Stomach (tissue), 4 donors: ENCODE results near the gene CBLC.

Source experiments
- CTCF ChIP-seq, 7 experiments: fragments of 450-650 bp in 4 of 7; fragments of 200-600 bp in 3 of 7; sonication (generic) in 3 of 7; IDR thresholded peaks; one replicate each; pipeline ENCODE4 v1.5.1; 2016 to 2019; ENCODE audit warnings: antibody characterized with exemption in 7 of 7, control low read depth in 2 of 7, mild to moderate bottlenecking in 1 of 7
- EP300 ChIP-seq: sonication (generic); formaldehyde crosslinking; IDR thresholded peaks from one replicate; pipeline ENCODE4 v1.6.1; 2017; ENCODE audit warnings: antibody characterized with exemption
- POLR2A ChIP-seq, 4 donors: fragments of 450-650 bp; IDR thresholded peaks; one replicate each; pipeline ENCODE4 v1.6.1; 2016; ENCODE audit warnings: antibody characterized with exemption in 4 of 4, control low read depth in 2 of 4, mild to moderate bottlenecking in 1 of 4, moderate library complexity in 1 of 4
- POLR2AphosphoS5 ChIP-seq, 3 donors: sonication (generic); formaldehyde crosslinking; IDR thresholded peaks; one replicate each; pipeline ENCODE4 v1.6.1; 2016; ENCODE audit warnings: antibody characterized with exemption in 3 of 3

DNA sequence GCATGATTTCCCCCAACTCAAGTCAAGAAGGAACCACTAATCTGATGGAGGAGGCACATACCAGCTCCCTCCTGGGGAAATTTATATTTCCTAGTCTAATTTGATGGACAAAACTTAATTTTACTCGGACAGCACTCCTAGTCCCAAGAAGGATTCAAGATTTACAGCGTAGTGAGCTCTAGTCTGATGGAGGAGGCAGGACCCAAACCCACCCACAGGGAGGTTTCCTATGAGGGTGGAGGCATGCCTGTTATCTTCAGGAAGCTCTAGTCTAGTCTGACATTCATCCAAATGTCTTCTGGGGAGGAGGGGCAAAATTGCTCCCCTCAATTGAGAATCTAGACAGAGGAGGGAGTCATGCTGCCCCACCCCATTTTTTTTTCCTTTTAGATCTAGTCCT, 39.6 kb upstream of the CBLC start:
- TF ChIP-seq POLR2A (IDR thresholded peaks at IDR 0.05) (no peak), CTCF (IDR thresholded peaks at IDR 0.05) (no peak), POLR2AphosphoS5 (IDR thresholded peaks at IDR 0.05) (no peak), EP300 (no peak)
